ENCODE data around the gene KCTD5.
"Not testable (repeated sequence)": the region's sequence is repeated elsewhere in the genome, so short reads cannot be mapped to it uniquely, and the experiment has no call there.

GRCh38 chr16:2660755-2661373 is 21.5 kb upstream of the KCTD5 start:
- peak; percentile 22 for TF ChIP-seq CTCF (IDR thresholded peaks at IDR 0.05; ENCODE audit: insufficient read depth, low read depth, low read length)
- TF ChIP-seq EZH2 (IDR thresholded peaks at IDR 0.05; ENCODE audit: insufficient read depth, low read length), result not testable (repeated sequence)
